GM15510 (cell line): ENCODE data around the gene CACNA1I.

Source experiments
- POLR2A ChIP-seq: IDR thresholded peaks from 3 replicates; pipeline ENCODE4 v1.6.1; 2011; ENCODE audit warnings: borderline replicate concordance; ENCODE audit not compliant: insufficient read length; ENCODE audit errors: extremely low read depth

Gene CACNA1I

DNA sequence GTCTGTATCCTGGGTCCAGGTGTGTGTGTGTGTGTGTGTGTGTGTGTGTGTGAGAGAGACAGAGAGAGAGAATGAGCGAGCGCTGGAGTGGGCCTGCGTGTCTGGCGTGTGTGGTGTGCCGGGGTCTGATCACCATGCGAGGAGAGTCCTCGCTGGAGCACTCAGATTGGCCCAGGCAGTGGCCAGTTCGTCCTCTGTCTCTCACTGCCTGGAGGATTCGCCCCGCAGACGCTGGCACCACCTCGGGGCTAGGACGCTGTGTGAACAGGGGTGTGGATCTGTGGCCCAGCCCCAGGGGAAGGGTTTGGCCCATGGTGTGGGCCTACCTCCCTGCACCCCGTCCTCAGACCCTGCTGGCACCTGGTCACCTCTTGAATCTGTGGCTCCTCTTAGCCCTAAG is 11.6 kb upstream of the CACNA1I start:
- TF ChIP-seq POLR2A = no peak

DNA sequence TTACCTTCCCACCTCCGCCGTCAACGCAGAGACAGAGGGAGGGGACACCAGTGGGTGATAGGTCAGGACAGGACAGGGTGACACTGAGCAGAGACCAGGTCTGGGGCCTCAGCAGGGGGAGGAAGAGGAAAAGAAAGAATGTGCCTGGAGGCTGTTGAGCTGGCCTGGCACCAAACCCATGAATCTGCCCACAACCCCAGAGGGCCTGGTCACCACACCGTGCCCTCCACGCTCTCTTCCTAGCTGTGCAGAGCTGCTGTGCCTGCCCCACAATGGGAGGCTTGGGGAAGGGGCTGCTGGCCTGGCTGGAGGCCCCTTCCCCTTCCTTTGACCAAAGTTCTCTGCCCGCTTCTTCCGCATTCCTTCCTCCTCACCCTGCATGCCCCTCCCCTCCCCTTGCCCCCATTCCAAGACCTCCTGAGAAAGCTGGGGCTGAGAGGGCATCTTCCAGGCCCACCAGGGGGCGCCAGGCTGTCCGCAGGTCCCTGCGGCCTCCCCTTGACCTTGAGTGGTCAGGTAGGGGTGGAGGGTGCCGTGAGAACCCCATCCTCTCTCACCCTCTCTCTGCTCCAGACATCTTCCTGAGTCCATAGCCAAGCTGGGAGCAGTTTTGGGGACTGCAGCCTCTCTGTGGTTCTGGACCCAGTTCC is 11.0 kb upstream of the CACNA1I start:
- no peak for TF ChIP-seq POLR2A

DNA sequence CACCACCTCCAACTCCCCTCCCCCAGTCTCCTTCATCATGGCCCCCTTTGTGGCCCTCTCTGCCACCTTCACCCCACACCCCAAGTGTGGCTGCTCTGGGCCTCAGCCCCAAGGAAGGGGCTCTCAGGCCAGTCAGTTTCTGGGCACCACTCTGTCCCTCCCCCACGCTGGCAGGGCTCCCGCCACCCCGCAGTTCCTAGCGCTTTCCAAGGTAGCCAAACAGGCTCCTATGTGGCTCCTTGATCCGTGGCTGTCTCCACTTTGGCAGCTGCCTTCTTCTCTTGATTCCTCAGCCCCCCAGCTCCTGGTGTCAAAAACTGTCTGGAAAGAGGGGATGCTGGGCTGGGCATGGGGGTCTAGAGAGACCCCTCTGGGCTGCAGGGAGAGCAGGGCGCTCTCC is 10.4 kb upstream of the CACNA1I start:
- TF ChIP-seq POLR2A = no peak

GRCh38 chr22:39562839-39563489 is 7.6 kb upstream of the CACNA1I start:
- no peak for TF ChIP-seq POLR2A

- no peak for TF ChIP-seq POLR2A
Observed at GRCh38 chr22:39563571-39564428, 6.8 kb upstream of the CACNA1I start.

DNA sequence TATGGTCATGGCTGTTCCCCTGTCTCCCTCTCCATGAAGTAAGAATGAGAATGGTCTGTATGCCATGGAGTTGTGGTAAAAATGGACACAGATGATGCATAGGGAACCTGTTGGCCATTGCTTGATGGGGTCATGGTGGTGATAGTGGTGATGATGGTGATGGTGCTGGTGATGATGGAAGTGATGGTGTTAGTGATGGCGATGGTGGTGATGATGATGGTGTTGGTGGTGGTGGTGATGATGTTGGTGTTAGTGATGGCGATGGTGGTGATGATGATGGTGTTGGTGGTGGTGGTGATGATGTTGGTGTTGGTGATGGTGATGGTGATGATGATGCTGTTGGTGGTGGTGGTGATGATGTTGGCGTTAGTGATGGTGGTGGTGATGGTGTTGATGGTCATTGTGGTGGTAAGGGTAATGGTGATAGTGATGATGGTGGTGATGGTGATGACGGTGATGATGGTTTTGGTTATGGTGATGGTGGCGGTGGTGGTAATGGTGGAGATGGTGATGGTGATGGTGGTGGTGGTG is 5.1 kb upstream of the CACNA1I start:
- TF ChIP-seq POLR2A = no peak

GRCh38 chr22:39567135-39567946 is 3.2 kb upstream of the CACNA1I start:
- TF ChIP-seq POLR2A = no peak

- no peak for TF ChIP-seq POLR2A
Observed at GRCh38 chr22:39568278-39568981, 2.1 kb upstream of the CACNA1I start.

DNA sequence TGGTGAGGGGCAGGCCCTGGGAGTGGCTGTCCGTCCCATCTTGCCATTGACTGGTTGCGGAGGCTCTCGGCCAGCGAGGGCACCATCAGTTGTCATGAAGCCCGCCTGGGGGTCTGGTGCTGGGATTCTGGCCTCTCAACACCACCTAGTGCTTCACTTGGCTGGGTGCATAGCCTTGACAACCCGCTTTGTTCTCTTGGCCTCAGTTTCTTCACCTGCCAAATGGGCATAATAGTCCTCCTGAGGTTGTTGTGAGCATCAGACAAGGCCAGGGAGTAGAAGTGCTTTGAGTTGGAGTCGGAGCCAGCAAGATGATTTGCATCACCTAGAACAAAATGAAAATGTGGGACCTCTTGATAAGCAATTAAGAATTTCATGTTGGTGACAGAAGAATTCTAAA is 1.5 kb upstream of the CACNA1I start:
- no peak for TF ChIP-seq POLR2A

- no peak for TF ChIP-seq POLR2A
Observed at GRCh38 chr22:39570226-39570625, 327 bp upstream of the CACNA1I start.

DNA sequence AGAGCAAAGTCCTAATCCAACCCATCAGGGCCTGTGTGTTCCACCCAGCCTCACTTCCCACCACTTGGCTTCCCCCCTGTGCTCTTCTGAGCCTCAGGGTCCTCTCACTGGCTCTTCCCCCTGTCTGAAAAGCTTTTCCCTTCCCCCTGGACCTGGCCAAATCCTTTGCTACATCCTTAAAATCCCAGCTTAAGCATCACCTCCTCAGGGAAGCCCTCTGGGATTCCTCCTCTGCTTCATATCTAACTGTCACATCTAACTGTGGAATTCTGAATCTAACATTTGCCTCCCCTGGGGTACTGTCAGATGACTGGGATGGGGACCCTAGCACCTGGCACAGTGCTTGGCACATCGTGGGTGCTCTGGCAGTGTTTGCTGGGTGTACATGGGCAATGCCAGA is 985 bp downstream of the CACNA1I start:
- no peak for TF ChIP-seq POLR2A

DNA sequence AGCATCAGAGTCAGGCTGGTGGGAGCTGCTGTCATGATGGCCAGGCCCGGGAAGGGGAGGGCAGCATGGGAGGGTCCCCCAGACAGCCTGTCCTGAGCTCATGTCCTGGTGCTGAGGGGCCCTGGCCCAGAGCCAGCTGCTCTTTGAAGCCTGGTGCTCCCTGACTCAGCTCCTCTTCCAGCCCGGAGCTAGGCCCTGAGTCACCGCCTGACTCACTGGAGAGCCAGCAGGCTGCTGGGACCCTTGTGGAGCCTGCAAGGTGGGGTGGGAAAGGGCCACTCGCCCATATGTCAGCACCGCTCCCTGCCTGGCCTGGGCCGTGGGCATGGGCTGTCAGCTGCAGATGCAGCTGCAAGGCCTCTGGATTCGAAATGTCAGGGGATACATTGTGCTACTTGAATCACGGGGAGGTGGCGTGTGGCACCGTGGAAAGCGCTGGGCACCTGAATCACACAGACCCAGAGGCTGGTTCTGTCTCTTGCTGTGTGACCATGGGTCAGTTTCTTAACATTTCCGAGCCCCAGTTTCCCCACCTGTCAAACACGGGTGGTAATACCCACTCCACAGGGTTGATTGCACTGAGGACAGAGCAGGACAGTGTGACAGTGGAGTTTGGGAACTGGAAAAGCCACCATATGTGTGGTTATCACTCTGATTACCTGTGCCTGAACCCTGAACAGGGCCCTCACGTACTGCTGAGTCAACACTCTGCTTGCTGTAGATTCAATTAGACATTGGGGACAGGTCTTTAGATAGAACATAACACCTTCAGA is 4.4 kb downstream of the CACNA1I start:
- no peak for TF ChIP-seq POLR2A

DNA sequence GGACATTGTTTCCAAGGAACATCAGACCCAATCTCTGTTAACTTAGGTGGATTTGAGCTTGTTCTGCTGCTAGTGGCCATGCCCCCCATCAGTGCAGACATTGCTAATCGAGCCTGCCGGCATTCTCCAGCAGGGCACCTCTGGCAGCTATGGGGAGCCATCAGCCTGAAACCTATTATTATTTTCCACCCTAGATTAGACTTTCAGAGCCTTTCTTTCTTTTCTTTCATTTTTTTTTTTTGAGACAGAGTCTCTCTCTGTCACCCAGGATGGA is 4.9 kb downstream of the CACNA1I start:
- no peak for TF ChIP-seq POLR2A
